CD4-positive, alpha-beta T cell treated with Interferon alpha-2 for 1 hour (primary cell): Measurements from ENCODE around the gene ATF4.
"Not testable (repeated sequence)": the region's sequence is repeated elsewhere in the genome, so short reads cannot be mapped to it uniquely, and the experiment has no call there.

Experiments
- DNase-seq, 2 donors: peaks; one replicate each; pipeline ENCODE4 v3.0.0-alpha.2; 2020 to 2022

Gene ATF4

GRCh38 chr22:39512026-39512425 lies 8.3 kb upstream of the ATF4 start:
- DNase-seq = no peak

- no peak for DNase-seq
Measured at GRCh38 chr22:39513791-39514190, 6.6 kb upstream of the ATF4 start.

- DNase-seq = peak; percentile 32 to 58
Measured at GRCh38 chr22:39514373-39514973, 5.9 kb upstream of the ATF4 start.

GRCh38 chr22:39515266-39516050 lies 4.9 kb upstream of the ATF4 start:
- no peak for DNase-seq

- DNase-seq = no peak
Measured at GRCh38 chr22:39517470-39517869, 2.9 kb upstream of the ATF4 start.

- DNase-seq = no peak
Measured at GRCh38 chr22:39518144-39518786, 2.1 kb upstream of the ATF4 start.

GRCh38 chr22:39518996-39519680 lies 1.2 kb upstream of the ATF4 start:
- no peak for DNase-seq

GRCh38 chr22:39519681-39520225 lies 609 bp upstream of the ATF4 start:
- peak; percentile 35 to 97 for DNase-seq

- DNase-seq = peak in 1 of 2 donors; percentile 74
Measured at GRCh38 chr22:39521106-39521885, 934 bp downstream of the ATF4 start.

GRCh38 chr22:39522091-39522490 lies 1.7 kb downstream of the ATF4 start:
- not testable (repeated sequence) for DNase-seq

GRCh38 chr22:39522567-39523300 lies 2.4 kb downstream of the ATF4 start:
- peak; percentile 9 to 37 for DNase-seq

- DNase-seq = no peak
Measured at GRCh38 chr22:39524089-39524752, 3.9 kb downstream of the ATF4 start.

GRCh38 chr22:39524753-39525657 lies 4.6 kb downstream of the ATF4 start:
- no peak for DNase-seq

- DNase-seq = no peak
Measured at GRCh38 chr22:39525658-39525975, 5.3 kb downstream of the ATF4 start.

- DNase-seq = peak; percentile 22 to 43
Measured at GRCh38 chr22:39526736-39527171, 6.4 kb downstream of the ATF4 start.

GRCh38 chr22:39527481-39527961 lies 7.2 kb downstream of the ATF4 start:
- DNase-seq = no peak

- no peak for DNase-seq
Measured at GRCh38 chr22:39528080-39528661, 7.8 kb downstream of the ATF4 start.

- DNase-seq = peak; percentile 90 to 95
Measured at GRCh38 chr22:39528681-39529486, 8.5 kb downstream of the ATF4 start.

GRCh38 chr22:39529487-39529851 lies 9.1 kb downstream of the ATF4 start:
- DNase-seq = no peak
